ENCODE data around the gene PRR19. TPM values are rescaled to one million over a fixed set of nuclear protein-coding genes. Genes with fewer than 3 reads are reported as not detected.

Gene PRR19
- total RNA-seq, 2 experiments from 2014 or later, result 0.38 to 0.49 TPM

- Mint-ChIP-seq H3K27me3 (no peaks in the 10 kb centered on the region), H3K4me3 (no peak overlapping the region), H3K27ac (no peak overlapping the region), H3K4me1 (ENCODE audit: low read depth) (peaks cover 35% of the 10 kb centered on the region), H3K9me3 (no peaks in the 10 kb centered on the region), H3K36me3 (ENCODE audit: low read depth) (peaks cover 7% of the 10 kb centered on the region)
- peak; percentile 45 for DNase-seq
- POLR2A ChIA-PET, result interaction anchor here (0.7 to 7.5 kb wide), 8 partner anchors 11 to 67 kb away, joined by 3 to 119 read pairs (median 4); partner anchors contain the start of genes CIC, GSK3A, PAFAH1B3 and PRR19
- CTCF ChIA-PET, result interaction anchor here (6.7 kb wide), 1 partner anchor 37 kb away, joined by 107 read pairs; the partner anchor contains the start of gene GSK3A
- intact Hi-C loops (cut with micrococcal nuclease), result loop anchor here (5.0 to 10.0 kb wide), 2 partner anchors 40 to 147 kb away; partner anchors contain the start of genes GSK3A and POU2F2
- TF ChIP-seq, protein P1, sequence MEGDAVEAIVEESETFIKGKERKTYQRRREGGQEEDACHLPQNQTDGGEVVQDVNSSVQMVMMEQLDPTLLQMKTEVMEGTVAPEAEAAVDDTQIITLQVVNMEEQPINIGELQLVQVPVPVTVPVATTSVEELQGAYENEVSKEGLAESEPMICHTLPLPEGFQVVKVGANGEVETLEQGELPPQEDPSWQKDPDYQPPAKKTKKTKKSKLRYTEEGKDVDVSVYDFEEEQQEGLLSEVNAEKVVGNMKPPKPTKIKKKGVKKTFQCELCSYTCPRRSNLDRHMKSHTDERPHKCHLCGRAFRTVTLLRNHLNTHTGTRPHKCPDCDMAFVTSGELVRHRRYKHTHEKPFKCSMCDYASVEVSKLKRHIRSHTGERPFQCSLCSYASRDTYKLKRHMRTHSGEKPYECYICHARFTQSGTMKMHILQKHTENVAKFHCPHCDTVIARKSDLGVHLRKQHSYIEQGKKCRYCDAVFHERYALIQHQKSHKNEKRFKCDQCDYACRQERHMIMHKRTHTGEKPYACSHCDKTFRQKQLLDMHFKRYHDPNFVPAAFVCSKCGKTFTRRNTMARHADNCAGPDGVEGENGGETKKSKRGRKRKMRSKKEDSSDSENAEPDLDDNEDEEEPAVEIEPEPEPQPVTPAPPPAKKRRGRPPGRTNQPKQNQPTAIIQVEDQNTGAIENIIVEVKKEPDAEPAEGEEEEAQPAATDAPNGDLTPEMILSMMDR (IDR thresholded peaks at IDR 0.05), result no peak
- ATAC-seq, result no peak
These were observed 19.8 kb upstream of the PRR19 start for GRCh38 chr19:42281827-42282762.

DNA sequence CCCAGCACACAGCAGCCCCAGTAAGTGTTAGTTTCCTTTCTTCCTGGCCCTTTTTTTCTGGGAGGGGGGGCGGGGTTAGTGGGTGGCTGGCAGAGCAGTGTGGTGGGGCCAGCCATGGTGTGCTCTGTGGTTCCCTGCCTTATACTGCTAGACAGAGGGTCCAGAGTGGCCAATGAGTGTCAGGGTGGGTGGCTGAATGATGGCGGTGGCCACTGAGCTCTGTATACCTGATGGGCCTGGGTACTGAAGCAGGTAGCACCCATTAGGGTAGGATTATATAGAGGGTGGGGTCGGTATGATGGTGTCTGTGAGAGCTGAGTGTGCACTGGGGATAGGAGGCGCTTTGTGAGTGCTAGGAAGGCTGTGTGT, 19.1 kb upstream of the PRR19 start:
- TF ChIP-seq, protein P1 (IDR thresholded peaks at IDR 0.05), result no peak
- intact Hi-C loops (cut with micrococcal nuclease), result loop anchor here (5.0 to 10.0 kb wide), 2 partner anchors 41 to 148 kb away; partner anchors contain the start of genes GSK3A and POU2F2
- no peak for ATAC-seq

GRCh38 chr19:42283188-42284065, 18.5 kb upstream of the PRR19 start:
- POLR2A ChIA-PET, result interaction anchor here (0.7 to 7.5 kb wide), 5 partner anchors 12 to 48 kb away, joined by 3 to 119 read pairs (median 3); partner anchors contain the start of genes CIC and GSK3A
- ATAC-seq (peak; percentile 69), DNase-seq (peak; percentile 97)
- CTCF ChIA-PET, result interaction anchor here (6.7 kb wide), 1 partner anchor 39 kb away, joined by 107 read pairs; the partner anchor contains the start of gene GSK3A
- no peak overlapping the region for H3K4me3 Mint-ChIP-seq
- TF ChIP-seq, protein P1 (IDR thresholded peaks at IDR 0.05), result no peak
- intact Hi-C loops (cut with micrococcal nuclease), result loop anchor here (5.0 to 10.0 kb wide), 2 partner anchors 41 to 149 kb away; partner anchors contain the start of genes GSK3A and POU2F2
- no peaks in the 10 kb centered on the region for H3K27me3 Mint-ChIP-seq
- no peaks in the 10 kb centered on the region for H3K9me3 Mint-ChIP-seq
- H3K4me1 Mint-ChIP-seq (ENCODE audit: low read depth), result peaks cover 31% of the 10 kb centered on the region
- H3K27ac Mint-ChIP-seq, result no peak overlapping the region
- H3K36me3 Mint-ChIP-seq (ENCODE audit: low read depth), result peaks cover 10% of the 10 kb centered on the region

More for the DNA sequence above, 19.1 kb upstream of the PRR19 start:
- peaks cover 8% of the 10 kb centered on the region for H3K36me3 Mint-ChIP-seq (ENCODE audit: low read depth)
- POLR2A ChIA-PET, result interaction anchor here (0.7 to 7.5 kb wide), 4 partner anchors 12 to 49 kb away, joined by 3 to 119 read pairs (median 17); partner anchors contain the start of genes CIC and GSK3A
- no peak for DNase-seq
- CTCF ChIA-PET, result interaction anchor here (6.7 kb wide), 1 partner anchor 38 kb away, joined by 107 read pairs; the partner anchor contains the start of gene GSK3A
- H3K9me3 Mint-ChIP-seq, result no peaks in the 10 kb centered on the region
- H3K27me3 Mint-ChIP-seq, result no peaks in the 10 kb centered on the region
- no peak overlapping the region for H3K4me3 Mint-ChIP-seq
- peaks cover 35% of the 10 kb centered on the region for H3K4me1 Mint-ChIP-seq (ENCODE audit: low read depth)
- H3K27ac Mint-ChIP-seq, result no peak overlapping the region

DNA sequence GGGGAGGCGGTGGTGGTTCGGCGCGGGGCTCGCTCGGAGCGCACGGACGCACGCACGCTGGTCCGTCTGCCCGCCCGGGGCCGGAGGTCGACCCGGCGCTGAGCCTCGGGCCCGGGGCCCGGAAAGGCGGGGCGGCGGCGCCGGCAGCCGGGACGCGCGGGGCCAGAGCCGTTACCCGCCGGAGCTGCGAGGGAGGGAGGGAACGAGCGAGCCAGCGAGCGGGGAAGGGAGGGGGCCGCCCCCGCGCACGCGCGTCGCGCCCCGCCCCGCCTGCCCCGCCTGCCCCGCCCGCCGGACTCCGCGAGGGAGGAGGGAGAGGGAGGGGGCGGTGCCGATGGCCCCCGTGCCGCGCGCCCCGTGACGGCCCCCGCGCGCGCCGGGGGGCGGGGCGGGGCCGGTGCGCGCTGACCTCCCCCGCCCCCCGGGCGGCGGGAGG, 17.8 kb upstream of the PRR19 start:
- TF ChIP-seq, protein P1 (IDR thresholded peaks at IDR 0.05), result no peak
- H3K27ac Mint-ChIP-seq, result no peak overlapping the region
- POLR2A ChIA-PET, result interaction anchor here (1.1 kb wide), 1 partner anchor 13 kb away, joined by 3 read pairs; no protein-coding TSS in a partner anchor
- H3K27me3 Mint-ChIP-seq, result no peaks in the 10 kb centered on the region
- H3K4me1 Mint-ChIP-seq (ENCODE audit: low read depth), result peaks cover 25% of the 10 kb centered on the region
- peaks cover 9% of the 10 kb centered on the region for H3K36me3 Mint-ChIP-seq (ENCODE audit: low read depth)
- no peak overlapping the region for H3K4me3 Mint-ChIP-seq
- intact Hi-C loops (cut with micrococcal nuclease), result loop anchor here (5.0 to 10.0 kb wide), 2 partner anchors 42 to 149 kb away; partner anchors contain the start of genes GSK3A and POU2F2
- ATAC-seq (peak; percentile 31), DNase-seq (peak; percentile 76)
- H3K9me3 Mint-ChIP-seq, result no peaks in the 10 kb centered on the region
- CTCF ChIA-PET, result interaction anchor here (1.2 to 1.8 kb wide), 2 partner anchors 14 to 161 kb away, joined by 3 to 7 read pairs; no protein-coding TSS in a partner anchor
